GM13976 (cell line): ENCODE measurements around the gene ALX3.

Experiments used
- DNase-seq: peaks from one replicate; pipeline ENCODE4 v3.0.0; 2012; ENCODE audit warnings: low spot score
- CTCF ChIP-seq: IDR thresholded peaks from 2 replicates; pipeline ENCODE4 v1.5.1; 2012; ENCODE audit warnings: borderline replicate concordance, mild to moderate bottlenecking; ENCODE audit not compliant: insufficient read depth; ENCODE audit errors: extremely low read depth, missing control alignments, control extremely low read depth
- in situ Hi-C: fragments of 300-500 bp; cut with MboI; formaldehyde crosslinking; loops from one replicate; pipeline ENCODE4 v1.12.0; 2022; ENCODE audit warnings: low sequenced_read_pairs, mixed read lengths, inconsistent platforms; ENCODE audit not compliant: unreplicated experiment

ALX3 gene

GRCh38 chr1:110021285-110021684 lies 49.2 kb downstream of the ALX3 start:
- TF ChIP-seq CTCF = no peak
- DNase-seq = no peak
- in situ Hi-C loops = no loop called here

GRCh38 chr1:110019770-110020169 lies 50.7 kb downstream of the ALX3 start:
- in situ Hi-C loops = no loop called here
- no peak for DNase-seq
- no peak for TF ChIP-seq CTCF

DNA sequence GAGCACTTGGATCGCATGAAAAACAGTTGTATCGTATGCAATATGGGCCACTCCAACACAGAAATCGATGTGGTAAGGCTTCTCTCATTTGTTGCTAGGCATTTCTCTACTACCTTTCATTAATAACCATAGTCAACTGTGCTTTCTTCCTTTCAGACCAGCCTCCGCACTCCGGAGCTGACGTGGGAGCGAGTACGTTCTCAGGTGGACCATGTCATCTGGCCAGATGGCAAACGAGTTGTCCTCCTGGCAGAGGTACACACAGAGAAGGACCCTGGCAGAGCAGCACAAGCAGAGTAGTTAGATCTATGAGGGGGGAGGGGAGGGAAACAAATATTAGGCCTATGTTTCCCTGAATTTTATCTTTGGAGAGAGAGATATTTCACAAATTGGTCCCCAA lies 52.1 kb downstream of the ALX3 start:
- TF ChIP-seq CTCF = no peak
- DNase-seq = no peak
- in situ Hi-C loops = no loop called here

GRCh38 chr1:110017792-110018191 lies 52.7 kb downstream of the ALX3 start:
- DNase-seq = no peak
- in situ Hi-C loops = no loop called here
- TF ChIP-seq CTCF = no peak

DNA sequence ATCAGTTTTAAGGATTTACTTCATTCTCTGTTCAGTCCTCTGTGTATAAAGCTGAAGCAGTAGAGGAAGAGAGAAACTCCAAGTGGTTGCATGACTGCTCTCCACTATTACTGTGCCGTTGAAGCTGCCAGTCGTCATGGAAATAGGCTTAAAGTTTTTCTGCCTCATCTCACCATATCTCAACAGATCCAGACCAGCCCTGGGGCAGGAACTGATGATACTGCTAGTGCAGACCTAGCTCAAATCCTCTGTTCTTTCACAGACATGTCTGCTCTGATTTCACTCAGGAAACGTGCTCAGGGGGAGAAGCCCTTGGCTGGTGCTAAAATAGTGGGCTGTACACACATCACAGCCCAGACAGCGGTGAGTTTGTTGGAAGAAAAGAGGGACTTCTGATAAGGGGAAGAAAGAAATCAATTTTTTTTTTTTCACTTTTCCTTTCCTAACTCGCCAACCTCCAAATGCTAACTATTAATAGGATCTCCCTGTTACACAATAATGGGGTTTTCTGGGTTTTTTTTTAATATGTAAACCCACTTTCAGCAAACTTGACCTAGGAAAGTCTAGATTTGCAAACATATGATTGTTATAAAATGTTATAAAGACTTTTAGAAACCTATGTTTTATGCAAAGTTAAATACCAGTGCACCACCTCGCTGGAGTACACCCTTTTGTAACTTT lies 58.2 kb downstream of the ALX3 start:
- in situ Hi-C loops = no loop called here
- peak; percentile 39 for DNase-seq

DNA sequence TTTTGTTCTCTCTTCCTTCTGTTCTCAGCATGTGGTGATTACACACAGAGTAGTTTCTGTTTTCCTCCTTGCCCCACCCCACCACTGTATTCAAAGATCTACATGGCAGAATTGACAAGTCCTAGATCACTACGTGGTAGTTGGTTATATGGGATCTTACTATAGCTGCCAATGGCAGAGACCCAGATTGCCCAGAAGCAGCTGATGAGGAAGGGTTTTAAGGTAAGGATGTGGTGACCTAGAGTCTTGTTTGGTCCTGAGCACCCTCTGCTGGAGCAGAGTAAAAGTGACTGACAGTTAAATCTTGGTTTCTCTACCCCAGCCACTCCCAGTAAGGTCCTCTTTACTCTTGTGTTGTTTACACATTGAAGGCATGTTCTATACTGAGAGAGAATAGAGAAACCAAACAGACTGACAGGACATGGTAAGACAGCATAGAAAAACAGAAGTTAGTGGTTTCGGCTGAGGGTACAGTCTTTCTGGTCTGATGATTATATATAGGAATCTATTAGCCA lies 58.9 kb downstream of the ALX3 start:
- in situ Hi-C loops = no loop called here
- TF ChIP-seq CTCF = peak; percentile 54
- DNase-seq = peak; percentile 73

More for the DNA sequence above, 58.2 kb downstream of the ALX3 start:
- no peak for TF ChIP-seq CTCF
